Bronchial smooth muscle cell (primary cell): Measurements from ENCODE around the gene ISX. TPM values are rescaled to one million over a fixed set of nuclear protein-coding genes. Genes with fewer than 3 reads are reported as not detected.

Source experiments
- total RNA-seq: library from RNA; depleted of rRNA; stranded (reverse); fragments of >200 nt; gene quantifications from 2 replicates; pipeline ENCODE4 v1.2.1, GENCODE V29; 2014

The ISX gene
- total RNA-seq = not detected in 2 replicates

DNA sequence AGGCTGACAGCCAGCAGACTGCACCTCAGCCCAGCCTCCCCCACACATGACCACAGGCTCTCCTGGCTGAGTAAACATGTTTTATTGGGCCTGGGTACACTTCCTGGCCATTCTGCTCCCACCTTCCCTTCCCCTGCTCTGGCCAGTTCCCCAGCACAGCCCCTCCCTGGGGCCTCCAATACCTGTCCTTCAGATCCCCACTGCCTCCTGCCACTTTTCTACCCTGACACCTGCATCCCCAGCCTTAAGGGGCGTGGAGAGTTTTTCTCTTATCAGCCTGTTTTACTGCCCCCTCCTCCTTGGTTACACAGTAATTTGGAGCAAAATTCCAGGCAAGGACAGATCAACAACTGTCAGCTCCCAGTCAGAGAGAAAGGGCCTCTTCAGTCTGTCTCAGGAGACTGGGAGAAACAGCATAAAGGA lies at the start of gene ISX:
TSS of gene ISX (plus strand) at position 363 of the 423 bp plus-strand sequence. CDS start 930 bp downstream, outside the sequence.

Other genes with a start within 250 kb of the ISX start
- 9.2 and 13.4 TPM in 2 replicates for gene HMGXB4, start 191.3 kb downstream of the ISX start, total RNA-seq
- gene TOM1, start 233.7 kb downstream of the ISX start, total RNA-seq = 24.7 and 33.0 TPM in 2 replicates